A204.1 (cell line): ENCODE measurements around the gene RWDD3.

Experiments
- FAIRE-seq: peaks from 2 replicates; lab custom pipeline; 2012; peaks lifted over from hg19 to GRCh38; lab: Jason Lieb, UNC

The RWDD3 gene

GRCh38 chr1:95284420-95284819, 50.4 kb downstream of the RWDD3 start:
- FAIRE-seq = no peak

DNA sequence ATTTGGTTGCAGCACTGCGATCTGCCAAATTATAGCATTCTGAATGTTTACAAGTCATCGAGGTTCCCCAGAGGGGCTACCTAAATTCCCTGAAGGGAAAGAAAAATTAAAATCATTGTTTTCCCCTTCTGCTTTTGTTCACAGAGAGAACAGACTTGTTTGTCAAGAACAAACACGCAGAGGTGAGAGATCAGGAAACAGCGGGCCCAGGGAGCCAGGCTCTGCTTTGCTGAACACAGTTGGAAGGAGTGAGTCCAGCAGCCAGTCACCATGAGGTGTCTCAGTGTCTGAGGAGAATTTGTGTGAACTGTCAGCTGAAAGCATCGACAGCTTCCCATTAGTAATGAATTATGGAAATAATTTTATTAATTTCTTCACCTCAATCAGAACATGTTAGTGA, 52.5 kb downstream of the RWDD3 start:
- FAIRE-seq = no peak

DNA sequence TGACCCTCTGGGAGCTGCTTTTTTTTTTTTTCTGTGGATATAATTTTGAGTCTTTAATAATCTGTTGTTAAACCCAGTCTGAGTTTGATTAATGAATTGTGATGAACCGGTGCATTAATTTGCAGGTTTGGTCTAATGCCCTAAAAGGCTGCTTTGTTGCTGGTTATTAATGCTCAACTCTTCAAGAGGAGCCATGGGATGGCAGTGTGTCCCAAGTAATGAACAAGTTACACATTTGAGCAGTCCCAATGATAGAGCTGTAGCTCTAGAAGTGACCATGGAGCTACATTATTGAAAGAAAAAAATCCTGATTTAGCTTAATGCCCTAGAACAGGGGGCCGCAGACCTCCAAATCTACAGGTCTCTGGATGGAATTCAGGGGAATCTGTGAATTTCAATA, 53.1 kb downstream of the RWDD3 start:
- no peak for FAIRE-seq

- FAIRE-seq = no peak
Observed at GRCh38 chr1:95287825-95288224, 53.8 kb downstream of the RWDD3 start.
